OCI-LY3 (cell line): ENCODE data around the gene SNED1.

ENCODE experiments used
- H2AFZ ChIP-seq: fragments of 200-600, 300-600 bp; shearing (Covaris generic); 2 replicates; pipeline ENCODE4 v1.6.0; 2014; ENCODE audit warnings: antibody characterized with exemption, low read depth, low read length
- H3K27ac ChIP-seq: fragments of 200-600, 300-600 bp; sonication (generic); 2 replicates; pipeline ENCODE4 v1.5.1; 2014; ENCODE audit warnings: mild to moderate bottlenecking, low read length, moderate library complexity, mixed read lengths
- H3K27me3 ChIP-seq: fragments of 200-600, 300-600 bp; sonication (generic); 2 replicates; pipeline ENCODE4 v1.6.1; 2014; ENCODE audit warnings: low read depth, low read length, mixed read lengths
- H3K36me3 ChIP-seq: fragments of 200-600, 300-600 bp; sonication (generic); replicated peaks from 2 replicates; pipeline ENCODE3; 2014; ENCODE audit warnings: low read depth, low read length, mixed read lengths
- H3K4me1 ChIP-seq: fragments of 300-600, 200-600 bp; sonication (generic); 2 replicates; pipeline ENCODE4 v1.6.1; 2014; ENCODE audit warnings: low read length, mixed read lengths
- H3K4me2 ChIP-seq: fragments of 200-600, 300-600 bp; sonication (generic); 2 replicates; pipeline ENCODE4 v1.6.1; 2014; ENCODE audit warnings: low read length, mixed read lengths
- H3K4me3 ChIP-seq: fragments of 300-600, 200-600 bp; sonication (generic); 2 replicates; pipeline ENCODE4 v1.5.1; 2014; ENCODE audit warnings: antibody characterized with exemption, mild to moderate bottlenecking, low read length, moderate library complexity
- H3K79me2 ChIP-seq: fragments of 300-600, 200-600 bp; shearing (Covaris generic); 2 replicates; pipeline ENCODE4 v1.6.1; 2014; ENCODE audit warnings: mild to moderate bottlenecking, low read length, mixed read lengths
- H3K9ac ChIP-seq: fragments of 300-600, 200-600 bp; shearing (Covaris generic); 2 replicates; pipeline ENCODE4 v1.6.0; 2014; ENCODE audit warnings: mild to moderate bottlenecking, low read length, moderate library complexity
- H3K9me3 ChIP-seq: fragments of 200-600, 300-600 bp; shearing (Covaris generic); 2 replicates; pipeline ENCODE4 v1.6.1; 2014; ENCODE audit warnings: low read length, mixed read lengths; ENCODE audit not compliant: insufficient read depth
- H4K20me1 ChIP-seq: fragments of 200-600, 300-600 bp; sonication (generic); 2 replicates; pipeline ENCODE4 v1.6.1; 2016; ENCODE audit warnings: low read length, mixed read lengths; ENCODE audit not compliant: insufficient read depth
- CTCF ChIP-seq: fragments of 200-600, 300-600 bp; sonication (generic); IDR thresholded peaks from 2 replicates; pipeline ENCODE4 v1.5.1; 2014; ENCODE audit warnings: antibody characterized with exemption, low read length, low read depth
- EZH2phosphoT487 ChIP-seq: fragments of 200-600 bp; shearing (Covaris generic); IDR thresholded peaks from 2 replicates; pipeline ENCODE4 v1.6.1; 2018; ENCODE audit warnings: antibody characterized with exemption, mixed run types, low read depth

Gene SNED1

GRCh38 chr2:241029599-241030332 is 31.3 kb downstream of the SNED1 start:
- H3K4me3 ChIP-seq: no peak overlapping the region
- H3K79me2 ChIP-seq: no peaks in the 10 kb centered on the region
- H3K4me1 ChIP-seq: no peaks in the 10 kb centered on the region
- no peaks in the 10 kb centered on the region for H3K36me3 ChIP-seq
- no peaks in the 10 kb centered on the region for H4K20me1 ChIP-seq
- H3K27ac ChIP-seq: no peak overlapping the region
- H3K9ac ChIP-seq: no peak overlapping the region
- no peak overlapping the region for H2AFZ ChIP-seq
- TF ChIP-seq CTCF: no peak
- no peak for TF ChIP-seq EZH2phosphoT487
- no peaks in the 10 kb centered on the region for H3K27me3 ChIP-seq
- H3K4me2 ChIP-seq: no peak overlapping the region
- no peaks in the 10 kb centered on the region for H3K9me3 ChIP-seq

- H3K79me2 ChIP-seq: no peaks in the 10 kb centered on the region
- no peaks in the 10 kb centered on the region for H3K4me1 ChIP-seq
- H3K4me2 ChIP-seq: no peak overlapping the region
- no peak for TF ChIP-seq EZH2phosphoT487
- no peak for TF ChIP-seq CTCF
- no peak overlapping the region for H3K4me3 ChIP-seq
- H3K27ac ChIP-seq: no peak overlapping the region
- no peaks in the 10 kb centered on the region for H3K9me3 ChIP-seq
- H3K36me3 ChIP-seq: no peaks in the 10 kb centered on the region
- no peaks in the 10 kb centered on the region for H3K27me3 ChIP-seq
- H4K20me1 ChIP-seq: no peaks in the 10 kb centered on the region
- no peak overlapping the region for H3K9ac ChIP-seq
- no peak overlapping the region for H2AFZ ChIP-seq
Observed at GRCh38 chr2:241030333-241030680, 31.9 kb downstream of the SNED1 start.

- Histone ChIP-seq H4K20me1 (no peaks in the 10 kb centered on the region), H3K27me3 (no peaks in the 10 kb centered on the region), H2AFZ (no peak overlapping the region), H3K36me3 (no peaks in the 10 kb centered on the region), H3K4me2 (no peak overlapping the region), H3K4me3 (no peak overlapping the region), H3K9me3 (no peaks in the 10 kb centered on the region), H3K27ac (no peak overlapping the region), H3K79me2 (no peaks in the 10 kb centered on the region), H3K9ac (no peak overlapping the region), H3K4me1 (no peaks in the 10 kb centered on the region)
- TF ChIP-seq CTCF (no peak), EZH2phosphoT487 (no peak)
Observed at GRCh38 chr2:241030883-241031282, 32.5 kb downstream of the SNED1 start.

- Histone ChIP-seq H3K9ac (no peak overlapping the region), H3K4me1 (no peaks in the 10 kb centered on the region), H3K4me2 (no peak overlapping the region), H3K27ac (no peak overlapping the region), H2AFZ (no peak overlapping the region), H3K4me3 (no peak overlapping the region), H4K20me1 (no peaks in the 10 kb centered on the region), H3K9me3 (no peaks in the 10 kb centered on the region), H3K36me3 (no peaks in the 10 kb centered on the region), H3K27me3 (no peaks in the 10 kb centered on the region), H3K79me2 (no peaks in the 10 kb centered on the region)
- TF ChIP-seq CTCF (no peak), EZH2phosphoT487 (no peak)
Observed at GRCh38 chr2:241031436-241032165, 33.2 kb downstream of the SNED1 start.
